Brain pericyte (primary cell): Measurements from ENCODE around the gene TSPAN16.

ENCODE experiments used
- DNase-seq: peaks from one replicate; pipeline ENCODE4 v3.0.0-alpha.2; 2012; ENCODE audit warnings: low read depth, low spot score

Gene TSPAN16

GRCh38 chr19:11295665-11296245 is at the start of gene TSPAN16:
Gene TSPAN16 (plus strand): TSS chr19:11296160. CDS start chr19:11296298, 138 bp downstream.
- DNase-seq: no peak

GRCh38 chr19:11246941-11247340 is 49.0 kb upstream of the TSPAN16 start:
- DNase-seq: no peak

- no peak for DNase-seq
These were observed 48.6 kb upstream of the TSPAN16 start for GRCh38 chr19:11247391-11247790.

- no peak for DNase-seq
These were observed 48.0 kb upstream of the TSPAN16 start for GRCh38 chr19:11247934-11248333.

- DNase-seq: no peak
These were observed 47.1 kb upstream of the TSPAN16 start for GRCh38 chr19:11248852-11249251.

GRCh38 chr19:11251217-11251616 is 44.7 kb upstream of the TSPAN16 start:
- DNase-seq: no peak

GRCh38 chr19:11251650-11252314 is 44.2 kb upstream of the TSPAN16 start:
- DNase-seq: no peak

- DNase-seq: no peak
These were observed 43.1 kb upstream of the TSPAN16 start for GRCh38 chr19:11252665-11253355.

GRCh38 chr19:11254666-11255065 is 41.3 kb upstream of the TSPAN16 start:
- DNase-seq: no peak

- DNase-seq: no peak
These were observed 39.8 kb upstream of the TSPAN16 start for GRCh38 chr19:11256189-11256588.

- no peak for DNase-seq
These were observed 38.0 kb upstream of the TSPAN16 start for GRCh38 chr19:11257846-11258380.

GRCh38 chr19:11260996-11261395 is 35.0 kb upstream of the TSPAN16 start:
- no peak for DNase-seq

GRCh38 chr19:11261431-11261970 is 34.5 kb upstream of the TSPAN16 start:
- no peak for DNase-seq

GRCh38 chr19:11261971-11262839 is 33.8 kb upstream of the TSPAN16 start, which contains the start of gene DOCK6:
Gene DOCK6 (minus strand): TSS chr19:11262524. CDS start chr19:11262440, 84 bp downstream.
- no peak for DNase-seq

GRCh38 chr19:11263726-11264125 is 32.2 kb upstream of the TSPAN16 start:
- DNase-seq: no peak

- DNase-seq: no peak
These were observed 31.3 kb upstream of the TSPAN16 start for GRCh38 chr19:11264452-11265176.

- no peak for DNase-seq
These were observed 30.7 kb upstream of the TSPAN16 start for GRCh38 chr19:11265177-11265784.

GRCh38 chr19:11265785-11266236 is 30.1 kb upstream of the TSPAN16 start:
- DNase-seq: no peak

GRCh38 chr19:11267316-11268085 is 28.5 kb upstream of the TSPAN16 start:
- DNase-seq: no peak
